Activated T-cell treated with anti-CD3 and anti-CD28 coated beads for 48 hours (primary cell): ENCODE results near the gene SZRD1.

Experiments used
- DNase-seq: peaks from one replicate; pipeline ENCODE4 v3.0.0-alpha.2; 2020; ENCODE audit warnings: low read depth

Gene SZRD1

DNA sequence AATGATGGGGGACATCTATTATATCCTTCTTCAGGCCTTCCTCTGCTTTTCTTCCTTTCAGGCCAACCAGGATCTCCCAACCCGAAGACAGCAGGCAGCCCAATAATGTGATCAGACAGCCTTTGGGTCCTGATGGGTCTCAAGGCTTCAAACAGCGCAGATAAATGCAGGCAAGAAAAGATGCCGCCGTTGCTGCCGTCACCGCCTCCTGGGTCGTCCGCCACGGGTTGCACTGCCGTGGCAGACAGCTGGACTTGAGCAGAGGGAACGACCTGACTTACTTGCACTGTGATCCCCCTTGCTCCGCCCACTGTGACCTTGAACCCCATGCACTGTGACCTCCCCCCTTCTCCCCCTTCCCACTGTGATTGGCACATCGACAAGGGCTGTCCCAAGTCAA, 27.9 kb downstream of the SZRD1 start:
- no peak for DNase-seq

DNA sequence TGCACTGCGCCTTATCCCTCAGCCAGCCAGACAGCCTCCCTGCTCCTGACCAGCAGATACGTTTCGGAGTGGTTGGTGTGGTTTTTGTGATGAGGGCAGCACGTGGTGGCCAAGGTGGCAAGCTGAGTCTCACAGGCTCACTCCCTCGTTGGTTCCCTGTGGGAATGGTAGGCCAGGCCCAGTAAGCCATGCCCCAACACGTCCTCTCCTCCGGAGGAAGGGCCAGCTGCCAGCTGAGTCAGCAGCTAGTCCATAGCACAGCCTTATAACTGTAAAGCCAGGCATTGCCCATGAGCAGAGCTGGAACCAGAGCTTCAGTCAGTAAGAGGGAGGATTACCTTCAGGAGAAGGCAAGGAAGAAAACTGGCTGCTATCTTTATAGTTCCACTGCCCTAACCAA, 29.5 kb downstream of the SZRD1 start:
- DNase-seq: no peak

DNA sequence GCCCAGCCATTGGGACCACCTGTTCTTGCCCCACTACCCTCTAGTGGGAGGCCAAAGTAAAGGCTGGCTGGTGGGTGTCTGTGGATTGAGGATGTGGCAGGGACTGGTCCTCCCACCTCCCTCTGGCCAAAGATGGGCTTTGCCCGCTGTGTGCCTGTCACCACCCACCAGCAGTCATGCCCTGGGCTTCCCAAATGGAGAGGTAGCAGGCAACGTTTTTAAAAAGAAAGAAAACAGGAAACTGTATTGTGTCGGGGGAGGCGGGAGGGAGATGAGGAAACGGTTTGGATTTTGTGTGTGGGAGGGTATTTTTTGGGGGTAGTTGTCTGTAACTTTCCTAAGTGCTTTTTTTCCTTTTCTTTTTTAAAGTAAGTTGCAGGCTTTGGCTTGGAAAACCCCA, 30.1 kb downstream of the SZRD1 start:
- DNase-seq: no peak

- DNase-seq: no peak
These were observed 31.4 kb downstream of the SZRD1 start for GRCh38 chr1:16398371-16398953.

- no peak for DNase-seq
These were observed 35.7 kb downstream of the SZRD1 start for GRCh38 chr1:16402742-16403141.

DNA sequence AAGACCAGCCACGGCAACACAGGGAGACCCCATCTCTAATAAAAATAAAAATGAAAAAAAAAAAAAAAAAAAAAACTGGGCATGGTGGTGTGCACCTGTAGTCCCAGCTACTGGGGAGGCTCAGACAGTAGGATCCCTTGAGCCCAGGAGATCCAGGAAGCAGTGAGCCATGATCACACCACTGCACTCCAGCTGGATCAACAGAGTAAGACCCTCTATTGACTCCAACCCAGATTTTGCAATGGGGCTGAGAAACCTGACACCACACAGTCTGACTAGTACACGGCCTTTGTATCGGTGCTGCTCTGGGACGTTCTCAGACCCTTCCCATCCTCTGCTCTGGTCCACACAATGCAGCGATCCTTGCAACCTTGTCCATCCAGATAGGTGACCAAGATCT, 38.4 kb downstream of the SZRD1 start:
- DNase-seq: no peak

- no peak for DNase-seq
These were observed 39.8 kb downstream of the SZRD1 start for GRCh38 chr1:16406868-16407267.

- no peak for DNase-seq
These were observed 42.6 kb downstream of the SZRD1 start for GRCh38 chr1:16409536-16410152.

- DNase-seq: no peak
These were observed 43.8 kb downstream of the SZRD1 start for GRCh38 chr1:16410803-16411202.

GRCh38 chr1:16413191-16413590, 46.1 kb downstream of the SZRD1 start:
- DNase-seq: no peak

DNA sequence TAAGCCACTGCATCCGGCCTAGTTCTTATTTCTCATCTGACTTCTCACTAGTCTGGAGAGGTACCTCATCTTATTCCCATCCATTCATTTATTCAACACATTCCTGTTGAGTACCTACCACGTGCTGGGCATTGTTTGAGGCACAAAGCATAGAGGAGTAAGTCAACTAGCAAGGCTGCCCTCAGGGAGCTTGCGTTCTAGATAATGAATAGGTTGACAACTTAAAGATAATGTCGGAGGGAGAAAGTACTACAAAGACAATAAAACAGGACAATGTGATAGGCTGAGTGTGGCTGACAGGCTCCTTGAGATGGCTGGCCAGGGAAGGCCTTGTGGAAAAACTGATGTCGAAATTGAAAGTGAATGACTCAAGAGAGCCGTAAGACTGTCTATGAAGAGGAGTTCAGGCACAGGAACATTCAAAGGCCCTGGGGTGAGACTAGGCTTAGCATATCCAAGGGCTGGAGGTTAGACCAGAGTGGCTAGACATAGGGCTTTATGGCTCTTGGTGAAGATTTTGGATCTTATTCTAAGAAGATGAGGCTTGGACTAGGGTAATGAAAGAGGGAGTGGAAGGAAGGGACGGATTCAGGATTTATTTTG, 51.9 kb downstream of the SZRD1 start:
- DNase-seq: no peak

DNA sequence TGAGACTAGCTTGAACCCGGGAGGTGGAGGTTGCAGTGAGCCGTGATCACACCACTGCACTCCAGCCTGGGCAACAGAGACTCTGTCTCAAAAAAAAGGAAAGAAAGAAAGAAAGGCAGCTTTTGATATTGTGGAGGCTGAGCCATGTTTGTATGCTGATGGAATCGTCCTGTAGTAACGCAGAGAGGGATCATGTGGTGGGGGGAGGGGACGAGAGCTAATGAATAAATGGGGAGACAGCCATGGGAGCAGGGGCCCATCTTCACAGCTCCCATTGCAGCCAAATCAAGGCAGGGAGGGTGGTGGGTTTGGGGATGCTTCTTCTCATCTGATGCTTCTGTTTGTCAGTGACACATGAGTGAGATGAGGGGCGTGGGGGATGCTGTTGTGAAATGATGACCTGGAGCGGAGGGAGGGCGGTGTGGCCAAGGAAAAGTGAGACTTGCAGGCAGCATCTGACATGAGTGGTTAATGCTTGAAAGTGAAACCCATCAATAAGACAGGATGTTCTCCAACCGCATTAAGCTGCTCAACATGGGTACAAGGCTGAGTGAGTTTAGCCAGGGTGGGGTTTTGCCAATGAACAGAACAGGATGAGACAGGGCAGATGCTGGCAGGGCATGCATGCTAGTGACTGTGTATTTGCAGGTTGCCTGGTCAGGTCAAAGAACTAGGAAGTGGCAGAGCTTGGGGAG, 53.5 kb downstream of the SZRD1 start:
- DNase-seq: peak; percentile 65

- no peak for DNase-seq
These were observed 54.2 kb downstream of the SZRD1 start for GRCh38 chr1:16421201-16421600.

- DNase-seq: no peak
These were observed 55.0 kb downstream of the SZRD1 start for GRCh38 chr1:16422041-16422440.

GRCh38 chr1:16425125-16426025, 58.3 kb downstream of the SZRD1 start:
- no peak for DNase-seq

DNA sequence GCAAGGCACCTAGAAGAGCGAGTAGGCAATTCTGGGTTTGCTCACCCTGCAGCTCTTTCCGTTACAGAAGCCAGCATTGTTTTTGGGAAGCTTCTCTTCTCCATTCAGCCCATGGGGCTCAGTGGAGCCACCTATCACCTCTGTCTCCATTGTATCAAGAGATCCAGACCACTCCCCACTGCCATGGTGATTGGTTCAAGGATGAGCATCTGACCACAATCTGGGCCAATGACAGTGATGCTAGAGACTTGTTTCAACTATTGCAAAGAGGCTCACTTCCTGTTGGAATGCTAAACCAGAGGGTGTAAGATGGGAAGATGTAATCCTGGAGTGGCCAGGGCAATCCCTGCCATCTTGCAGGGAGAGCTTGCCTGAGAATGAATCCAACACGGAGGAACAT, 63.6 kb downstream of the SZRD1 start:
- no peak for DNase-seq

DNA sequence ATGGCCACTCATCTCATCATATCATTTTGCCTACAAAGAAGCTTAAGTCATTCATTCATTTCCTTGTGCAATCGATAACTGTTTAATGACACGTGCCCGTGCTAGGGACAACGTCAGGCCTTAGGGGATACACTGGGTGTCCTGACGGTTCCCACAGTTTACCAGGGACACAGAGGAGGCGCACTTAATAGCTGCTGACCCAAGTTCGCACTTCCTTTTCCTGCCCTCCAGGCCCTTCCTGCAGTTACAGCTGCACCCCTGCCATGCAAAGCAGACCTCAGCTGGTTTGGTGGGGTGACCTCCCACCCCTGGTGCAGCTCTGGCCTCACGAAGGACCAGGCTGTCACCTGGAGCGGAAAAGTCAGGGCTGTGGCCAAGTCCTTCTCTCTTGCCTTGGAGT, 66.0 kb downstream of the SZRD1 start:
- DNase-seq: no peak

DNA sequence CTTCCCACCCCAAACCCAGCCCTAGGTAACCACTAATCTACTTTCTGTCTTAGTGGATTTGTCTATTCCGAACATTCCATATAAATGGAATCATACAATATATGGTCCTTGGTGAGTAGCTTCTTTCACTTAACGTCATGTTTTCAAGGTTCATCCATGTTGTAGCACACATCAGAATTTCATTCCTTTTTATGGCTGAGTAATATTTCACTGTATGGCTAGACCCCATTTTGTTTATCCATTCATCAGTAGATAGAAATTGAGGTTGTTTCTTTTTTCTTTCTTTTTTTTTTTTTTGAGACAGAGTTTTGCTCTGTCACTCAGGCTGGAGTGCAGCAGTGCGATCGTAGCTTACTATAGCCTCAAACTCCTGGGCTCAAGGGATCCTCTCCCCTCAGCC, 67.0 kb downstream of the SZRD1 start:
- DNase-seq: no peak

GRCh38 chr1:16434501-16434900, 67.5 kb downstream of the SZRD1 start:
- no peak for DNase-seq

DNA sequence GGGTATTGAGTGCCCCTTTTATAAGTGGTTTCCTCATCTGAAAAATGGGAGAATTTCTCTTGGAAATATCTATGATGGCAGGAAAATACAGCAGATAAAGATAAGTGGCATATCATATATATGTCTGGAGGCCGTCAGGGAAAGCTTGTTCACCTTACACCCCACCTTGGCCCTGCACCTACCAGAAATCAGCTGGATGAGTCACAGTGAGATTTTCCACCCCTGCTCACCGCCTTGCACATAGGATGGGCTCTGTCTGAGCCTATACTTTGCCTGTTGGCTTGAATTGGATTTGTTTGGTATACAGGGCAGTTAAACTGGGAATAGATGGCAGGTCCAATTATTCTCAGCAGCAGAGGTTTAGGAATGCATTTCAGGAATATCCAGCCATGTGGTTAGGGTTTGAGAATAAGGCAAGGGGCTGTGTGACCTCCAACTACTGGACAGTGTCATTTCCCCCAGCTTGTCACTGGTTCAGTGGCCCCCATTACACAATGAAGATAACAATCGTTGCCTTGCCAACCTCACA, 70.0 kb downstream of the SZRD1 start, which contains the start of gene SPATA21:
SPATA21 (minus strand) TSS at position 479 of the 529 bp plus-strand sequence. CDS start 6,053 bp downstream, outside the sequence.
- DNase-seq: no peak

GRCh38 chr1:16438516-16438915, 71.5 kb downstream of the SZRD1 start:
- DNase-seq: no peak

DNA sequence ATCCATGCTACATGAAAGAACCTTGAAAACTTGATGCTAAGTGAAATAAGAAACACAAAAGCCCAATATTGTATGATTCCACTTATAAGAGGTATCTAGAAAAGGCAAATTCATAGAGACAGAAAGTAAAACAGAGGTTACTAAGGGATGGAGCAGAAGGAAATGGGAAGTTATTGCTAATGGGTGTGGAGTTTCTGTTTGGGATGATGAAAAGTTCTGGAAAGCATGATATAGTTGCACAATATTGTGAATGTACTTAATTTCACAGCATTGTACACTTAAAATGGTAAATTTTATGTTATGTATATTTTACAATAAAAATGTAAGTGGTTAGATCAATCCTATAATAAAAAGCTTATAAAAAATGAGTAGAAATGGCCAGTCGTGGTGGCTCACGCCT, 71.9 kb downstream of the SZRD1 start:
- no peak for DNase-seq
